GM12875 (cell line): ENCODE data around the gene DNM3.

ENCODE experiments used
- H3K4me3 ChIP-seq: one replicate; pipeline ENCODE4 v1.5.1; 2011; ENCODE audit warnings: low read depth, low read length, control low read depth
- TF ChIP-seq, protein P1 (sequence below): IDR thresholded peaks from 2 replicates; pipeline ENCODE4 v1.5.1; 2011; ENCODE audit warnings: low read depth, mild to moderate bottlenecking, control low read depth, inconsistent platforms, low read length, moderate library complexity, borderline replicate concordance; ENCODE audit not compliant: insufficient read depth

DNM3 gene

GRCh38 chr1:171841931-171842761 lies 848 bp downstream of the DNM3 start:
- TF ChIP-seq, protein P1, sequence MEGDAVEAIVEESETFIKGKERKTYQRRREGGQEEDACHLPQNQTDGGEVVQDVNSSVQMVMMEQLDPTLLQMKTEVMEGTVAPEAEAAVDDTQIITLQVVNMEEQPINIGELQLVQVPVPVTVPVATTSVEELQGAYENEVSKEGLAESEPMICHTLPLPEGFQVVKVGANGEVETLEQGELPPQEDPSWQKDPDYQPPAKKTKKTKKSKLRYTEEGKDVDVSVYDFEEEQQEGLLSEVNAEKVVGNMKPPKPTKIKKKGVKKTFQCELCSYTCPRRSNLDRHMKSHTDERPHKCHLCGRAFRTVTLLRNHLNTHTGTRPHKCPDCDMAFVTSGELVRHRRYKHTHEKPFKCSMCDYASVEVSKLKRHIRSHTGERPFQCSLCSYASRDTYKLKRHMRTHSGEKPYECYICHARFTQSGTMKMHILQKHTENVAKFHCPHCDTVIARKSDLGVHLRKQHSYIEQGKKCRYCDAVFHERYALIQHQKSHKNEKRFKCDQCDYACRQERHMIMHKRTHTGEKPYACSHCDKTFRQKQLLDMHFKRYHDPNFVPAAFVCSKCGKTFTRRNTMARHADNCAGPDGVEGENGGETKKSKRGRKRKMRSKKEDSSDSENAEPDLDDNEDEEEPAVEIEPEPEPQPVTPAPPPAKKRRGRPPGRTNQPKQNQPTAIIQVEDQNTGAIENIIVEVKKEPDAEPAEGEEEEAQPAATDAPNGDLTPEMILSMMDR = no peak
- H3K4me3 ChIP-seq = peak overlapping the region; percentile 68

DNA sequence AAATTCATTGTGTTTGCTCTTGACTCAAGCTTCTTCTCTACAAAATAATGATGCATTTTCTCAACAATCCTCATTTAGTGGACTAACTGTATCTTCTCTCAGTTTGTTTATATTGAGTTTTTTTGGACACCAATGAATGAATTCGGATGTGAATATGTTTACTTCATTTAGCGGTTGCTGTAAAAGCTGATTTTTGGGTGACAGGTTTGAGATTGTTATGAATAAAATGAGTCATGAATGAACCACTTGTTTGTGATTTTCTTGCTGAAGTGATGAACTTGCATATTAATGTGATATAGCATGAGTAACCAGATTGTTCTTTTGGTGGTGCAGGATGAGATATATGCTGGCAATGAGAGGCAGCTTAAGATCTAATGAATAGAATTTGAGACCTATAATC lies 3.1 kb downstream of the DNM3 start:
- no peak overlapping the region for H3K4me3 ChIP-seq
- TF ChIP-seq, protein P1 = no peak

- TF ChIP-seq, protein P1 = no peak
- H3K4me3 ChIP-seq = no peak overlapping the region
These were observed 4.7 kb downstream of the DNM3 start for GRCh38 chr1:171845998-171846397.

- no peak overlapping the region for H3K4me3 ChIP-seq
- TF ChIP-seq, protein P1 = no peak
These were observed 8.1 kb downstream of the DNM3 start for GRCh38 chr1:171849245-171849898.

GRCh38 chr1:171850651-171851350 lies 9.5 kb downstream of the DNM3 start:
- H3K4me3 ChIP-seq = no peak overlapping the region
- TF ChIP-seq, protein P1 = no peak

GRCh38 chr1:171852272-171852671 lies 11.0 kb downstream of the DNM3 start:
- H3K4me3 ChIP-seq = no peak overlapping the region
- TF ChIP-seq, protein P1 = no peak
